HEK293 (cell line): ENCODE results near the gene B3GALT5.

ENCODE experiments used
- CTCF ChIP-seq: fragments of 450-650 bp; formaldehyde crosslinking; IDR thresholded peaks from 2 replicates; pipeline ENCODE4 v1.5.1; 2016; ENCODE audit warnings: missing biosample characterization, missing genetic modification characterization
- GLI2 ChIP-seq: fragments of 450-650 bp; formaldehyde crosslinking; IDR thresholded peaks from 2 replicates; pipeline ENCODE4; 2017; ENCODE audit warnings: missing biosample characterization, missing genetic modification characterization, low read depth, borderline replicate concordance
- PRDM4 ChIP-seq: fragments of 450-650 bp; formaldehyde crosslinking; IDR thresholded peaks from 2 replicates; pipeline ENCODE4 v1.5.1; 2017; ENCODE audit warnings: missing biosample characterization, missing genetic modification characterization
- ZNF292 ChIP-seq: fragments of 450-650 bp; formaldehyde crosslinking; IDR thresholded peaks from 2 replicates; pipeline ENCODE4 v1.5.1; 2016; ENCODE audit warnings: low read depth, missing biosample characterization, missing genetic modification characterization, borderline replicate concordance
- ZNF416 ChIP-seq: fragments of 450-650 bp; formaldehyde crosslinking; IDR thresholded peaks from 2 replicates; pipeline ENCODE4 v1.5.1; 2016; ENCODE audit warnings: missing biosample characterization, missing genetic modification characterization
- TF ChIP-seq, protein P1 (sequence below): fragments of 450-650 bp; formaldehyde crosslinking; IDR thresholded peaks from 2 replicates; pipeline ENCODE4 v1.5.1; 2016; ENCODE audit warnings: missing biosample characterization, missing genetic modification characterization

DNA sequence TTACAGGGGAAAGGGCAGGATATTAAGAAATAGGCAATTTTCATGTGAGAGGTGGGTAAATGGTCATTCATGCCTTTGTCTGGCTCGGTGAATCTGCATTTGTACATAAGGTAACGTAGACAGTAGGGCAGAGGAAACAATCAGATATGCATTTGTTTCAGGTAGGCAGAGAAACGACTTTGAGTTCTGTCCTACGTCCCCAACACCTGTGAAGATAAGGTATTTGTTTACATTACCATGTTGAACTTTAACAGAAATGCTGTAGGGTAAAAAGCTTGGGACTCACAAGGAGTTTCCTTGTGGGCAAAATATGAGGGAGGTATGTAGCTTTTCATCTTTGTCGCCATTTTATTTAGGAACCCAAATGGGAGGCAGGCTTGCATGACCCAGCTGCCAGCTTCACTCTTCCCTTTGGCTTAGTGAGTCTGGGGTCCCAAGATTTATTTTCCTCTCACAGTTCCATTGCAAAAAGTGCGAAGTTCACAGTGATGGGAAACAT lies 31.4 kb downstream of the B3GALT5 start:
- TF ChIP-seq, protein P1, sequence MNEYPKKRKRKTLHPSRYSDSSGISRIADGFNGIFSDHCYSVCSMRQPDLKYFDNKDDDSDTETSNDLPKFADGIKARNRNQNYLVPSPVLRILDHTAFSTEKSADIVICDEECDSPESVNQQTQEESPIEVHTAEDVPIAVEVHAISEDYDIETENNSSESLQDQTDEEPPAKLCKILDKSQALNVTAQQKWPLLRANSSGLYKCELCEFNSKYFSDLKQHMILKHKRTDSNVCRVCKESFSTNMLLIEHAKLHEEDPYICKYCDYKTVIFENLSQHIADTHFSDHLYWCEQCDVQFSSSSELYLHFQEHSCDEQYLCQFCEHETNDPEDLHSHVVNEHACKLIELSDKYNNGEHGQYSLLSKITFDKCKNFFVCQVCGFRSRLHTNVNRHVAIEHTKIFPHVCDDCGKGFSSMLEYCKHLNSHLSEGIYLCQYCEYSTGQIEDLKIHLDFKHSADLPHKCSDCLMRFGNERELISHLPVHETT (tag by site-specific recombination), result no peak
- TF ChIP-seq ZNF292, result no peak
- TF ChIP-seq CTCF (tag by site-specific recombination), result no peak
- no peak for TF ChIP-seq ZNF416
- TF ChIP-seq GLI2 (tag by site-specific recombination), result no peak
- no peak for TF ChIP-seq PRDM4 (tag by site-specific recombination)
